ES-I3 (cell line): ENCODE data around the gene HMG20A.
"Not testable (repeated sequence)": the region's sequence is repeated elsewhere in the genome, so short reads cannot be mapped to it uniquely, and the experiment has no call there.

ENCODE experiments used
- H3K36me3 ChIP-seq: 2 replicates; pipeline ENCODE4 v1.6.1; 2013; ENCODE audit warnings: mild to moderate bottlenecking, low read length, control low read depth, moderate library complexity; ENCODE audit not compliant: insufficient read depth
- H3K4me1 ChIP-seq: 2 replicates; pipeline ENCODE4 v1.6.1; 2013; ENCODE audit warnings: mild to moderate bottlenecking, control low read depth, low read length; ENCODE audit not compliant: insufficient read depth
- H3K9ac ChIP-seq: 2 replicates; pipeline ENCODE4 v1.6.1; 2013; ENCODE audit warnings: low read depth, mild to moderate bottlenecking, low read length, moderate library complexity
- H3K9me3 ChIP-seq: 2 replicates; pipeline ENCODE4 v1.6.1; 2013; ENCODE audit warnings: mild to moderate bottlenecking, low read length, moderate library complexity; ENCODE audit not compliant: control insufficient read depth, insufficient read depth

Gene HMG20A

GRCh38 chr15:77395013-77395774 lies 25.5 kb upstream of the HMG20A start:
- Histone ChIP-seq H3K36me3 (no peaks in the 10 kb centered on the region), H3K9ac (no peak overlapping the region), H3K9me3 (peaks cover 6% of the 10 kb centered on the region; the same call in 1 of the 2 replicates), H3K4me1 (no peaks in the 10 kb centered on the region)

GRCh38 chr15:77396692-77397091 lies 24.0 kb upstream of the HMG20A start:
- Histone ChIP-seq H3K9ac (no peak overlapping the region), H3K4me1 (no peaks in the 10 kb centered on the region), H3K9me3 (peaks cover 6% of the 10 kb centered on the region; the same call in 1 of the 2 replicates), H3K36me3 (no peaks in the 10 kb centered on the region)

DNA sequence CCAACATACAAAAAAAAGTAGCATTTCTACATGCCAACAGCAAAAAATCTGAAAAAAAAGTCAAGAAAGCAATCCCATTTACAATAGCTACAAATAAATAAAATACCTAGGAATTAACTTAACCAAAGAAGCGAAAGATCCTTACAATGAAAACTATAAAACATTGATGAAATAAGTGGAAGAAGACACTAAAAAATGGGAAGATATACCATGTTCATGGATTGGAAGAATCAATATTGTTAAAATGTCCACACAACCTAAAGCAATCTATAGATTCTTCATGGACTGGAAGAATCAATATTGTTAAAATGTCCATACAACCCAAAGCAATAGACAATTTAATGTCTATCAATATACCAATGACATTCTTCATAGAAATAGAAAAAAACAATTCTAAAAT lies 21.8 kb upstream of the HMG20A start:
- Histone ChIP-seq H3K36me3 (no peaks in the 10 kb centered on the region), H3K4me1 (no peaks in the 10 kb centered on the region), H3K9me3 (peaks cover 6% of the 10 kb centered on the region; the same call in 1 of the 2 replicates), H3K9ac (no peak overlapping the region)

DNA sequence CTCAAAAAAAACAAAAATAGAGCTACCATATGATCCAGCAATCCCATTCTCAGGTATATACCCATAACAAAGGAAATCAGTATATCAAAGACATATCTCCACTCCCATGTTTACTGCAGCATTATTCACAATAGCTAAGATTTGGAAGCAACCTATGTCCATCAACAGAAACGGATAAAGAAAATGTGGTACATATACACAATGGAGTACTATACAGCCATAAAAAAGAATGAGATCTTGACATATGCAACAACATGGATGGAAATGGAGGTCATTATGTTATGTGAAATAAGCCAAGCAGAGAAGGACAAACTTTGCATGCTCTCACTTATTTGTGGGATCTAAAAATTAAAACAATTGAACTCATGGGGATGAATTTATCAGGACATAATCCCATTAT lies 20.4 kb upstream of the HMG20A start:
- Histone ChIP-seq H3K36me3 (no peaks in the 10 kb centered on the region), H3K9me3 (peaks cover 6% of the 10 kb centered on the region; the same call in 1 of the 2 replicates), H3K9ac (no peak overlapping the region), H3K4me1 (no peaks in the 10 kb centered on the region)

DNA sequence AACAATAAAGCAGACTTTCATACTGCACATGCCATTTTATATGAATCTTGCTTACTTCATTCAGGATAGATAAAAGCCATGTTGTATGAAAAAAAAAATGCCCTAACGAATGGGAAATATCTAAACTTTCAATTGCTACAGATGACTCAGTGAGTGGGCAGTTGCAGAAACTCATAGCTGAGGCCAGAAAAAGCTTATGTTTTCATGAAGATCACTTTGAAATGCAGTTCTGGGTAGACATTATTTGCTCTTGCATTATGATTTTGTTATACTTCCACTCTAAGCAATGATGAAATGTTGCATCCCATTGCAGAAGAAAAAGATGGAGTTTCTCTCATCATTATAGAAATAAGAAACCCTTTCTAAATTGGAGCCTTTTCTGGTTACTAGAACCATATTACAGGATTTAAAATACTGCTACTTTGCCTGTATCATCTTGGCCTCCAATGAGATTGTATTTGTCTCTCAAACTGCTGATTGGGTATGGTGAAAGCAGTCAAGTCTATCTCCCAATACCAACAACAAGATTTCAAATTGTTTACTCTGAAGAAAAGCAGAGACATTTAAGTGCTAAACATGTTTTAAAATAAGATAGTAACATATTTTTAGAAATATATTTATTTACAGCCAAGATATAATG lies 17.8 kb upstream of the HMG20A start:
- Histone ChIP-seq H3K36me3 (no peaks in the 10 kb centered on the region), H3K9me3 (peaks cover 4% of the 10 kb centered on the region; the same call in 1 of the 2 replicates), H3K4me1 (no peaks in the 10 kb centered on the region), H3K9ac (no peak overlapping the region)

- H3K9ac ChIP-seq, H3K4me1 ChIP-seq, H3K36me3 ChIP-seq, H3K9me3 ChIP-seq: not testable (repeated sequence)
Observed at GRCh38 chr15:77406173-77406759, 14.4 kb upstream of the HMG20A start.

DNA sequence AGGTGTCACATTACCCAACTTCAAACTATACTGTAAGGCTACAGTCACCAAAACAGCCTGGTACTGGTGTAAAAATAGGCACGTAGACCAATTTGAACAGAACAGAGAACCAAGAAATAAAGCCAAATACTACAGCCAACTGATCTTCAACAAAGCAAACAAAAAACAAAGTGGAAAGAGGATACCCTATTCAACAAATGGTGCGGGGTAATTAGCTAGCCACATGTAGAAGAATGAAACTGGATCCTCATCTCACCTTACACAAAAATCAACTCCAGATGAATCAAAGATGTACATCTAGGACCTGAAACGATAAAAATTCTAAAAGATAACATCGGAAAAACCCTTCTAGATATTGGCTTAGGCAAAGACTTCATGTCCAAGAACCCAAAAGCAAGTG lies 13.8 kb upstream of the HMG20A start:
- Histone ChIP-seq H3K9me3 (no peaks in the 10 kb centered on the region), H3K4me1 (no peaks in the 10 kb centered on the region), H3K9ac (no peak overlapping the region), H3K36me3 (no peaks in the 10 kb centered on the region)

DNA sequence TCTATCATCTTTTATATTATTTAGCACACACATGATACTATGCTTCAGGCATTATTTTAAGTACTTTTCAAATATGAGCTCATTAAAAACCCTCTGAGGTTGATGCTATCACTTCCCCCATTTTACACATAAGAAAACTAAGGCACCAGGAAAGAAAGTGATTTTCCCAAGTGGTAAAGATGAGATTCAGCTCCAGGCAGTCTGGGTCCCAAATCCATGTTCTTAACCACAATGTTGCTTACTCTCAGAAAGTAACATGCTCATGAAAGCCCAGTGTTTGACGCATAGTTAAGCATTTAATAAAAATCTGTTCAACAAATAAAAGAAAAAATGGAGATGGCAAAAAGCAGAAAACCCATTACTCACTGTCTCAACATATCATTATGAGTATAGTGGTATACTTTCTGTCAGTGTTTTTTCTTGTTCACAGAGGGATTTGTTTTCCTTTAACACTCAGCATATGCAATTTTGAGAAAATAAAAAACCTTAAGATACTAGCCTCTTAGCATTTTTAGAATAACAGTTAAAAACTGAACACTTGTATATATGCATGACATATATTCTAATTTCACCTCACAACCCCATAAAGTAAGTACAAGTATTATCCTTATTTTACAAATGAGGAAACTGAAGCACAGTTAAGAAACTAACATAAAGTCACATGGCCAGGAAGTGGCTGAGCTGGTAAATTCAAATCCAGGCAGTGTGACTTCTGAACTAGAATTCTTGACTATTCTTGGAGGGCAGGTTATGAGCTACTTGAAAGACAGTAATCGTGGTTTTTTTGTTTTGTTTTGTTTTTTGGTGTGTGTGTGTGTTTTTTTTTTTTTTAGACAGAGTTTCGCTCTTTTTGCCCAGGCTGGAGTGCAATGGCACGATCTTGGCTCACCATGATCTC lies 11.2 kb upstream of the HMG20A start:
- Histone ChIP-seq H3K9me3 (no peaks in the 10 kb centered on the region), H3K36me3 (no peaks in the 10 kb centered on the region), H3K4me1 (no peaks in the 10 kb centered on the region), H3K9ac (no peak overlapping the region)

DNA sequence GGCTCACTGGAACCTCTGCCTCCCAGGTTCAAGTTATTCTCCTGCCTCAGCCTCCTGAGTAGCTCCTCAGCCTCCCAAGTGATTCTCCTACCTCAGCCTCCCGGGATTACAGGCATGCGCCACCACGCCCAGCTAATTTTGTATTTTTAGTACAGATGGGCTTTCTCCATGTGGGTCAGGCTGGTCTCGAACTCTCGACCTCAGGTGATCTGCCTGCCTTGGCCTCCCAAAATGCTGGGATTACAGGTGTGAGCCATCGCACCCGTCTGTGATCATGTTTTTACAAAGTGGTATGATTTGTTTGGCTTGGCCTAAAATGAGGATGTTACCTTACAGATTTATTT lies 10.6 kb upstream of the HMG20A start:
- not testable (repeated sequence) for H3K4me1 ChIP-seq, H3K36me3 ChIP-seq, H3K9me3 ChIP-seq, H3K9ac ChIP-seq

DNA sequence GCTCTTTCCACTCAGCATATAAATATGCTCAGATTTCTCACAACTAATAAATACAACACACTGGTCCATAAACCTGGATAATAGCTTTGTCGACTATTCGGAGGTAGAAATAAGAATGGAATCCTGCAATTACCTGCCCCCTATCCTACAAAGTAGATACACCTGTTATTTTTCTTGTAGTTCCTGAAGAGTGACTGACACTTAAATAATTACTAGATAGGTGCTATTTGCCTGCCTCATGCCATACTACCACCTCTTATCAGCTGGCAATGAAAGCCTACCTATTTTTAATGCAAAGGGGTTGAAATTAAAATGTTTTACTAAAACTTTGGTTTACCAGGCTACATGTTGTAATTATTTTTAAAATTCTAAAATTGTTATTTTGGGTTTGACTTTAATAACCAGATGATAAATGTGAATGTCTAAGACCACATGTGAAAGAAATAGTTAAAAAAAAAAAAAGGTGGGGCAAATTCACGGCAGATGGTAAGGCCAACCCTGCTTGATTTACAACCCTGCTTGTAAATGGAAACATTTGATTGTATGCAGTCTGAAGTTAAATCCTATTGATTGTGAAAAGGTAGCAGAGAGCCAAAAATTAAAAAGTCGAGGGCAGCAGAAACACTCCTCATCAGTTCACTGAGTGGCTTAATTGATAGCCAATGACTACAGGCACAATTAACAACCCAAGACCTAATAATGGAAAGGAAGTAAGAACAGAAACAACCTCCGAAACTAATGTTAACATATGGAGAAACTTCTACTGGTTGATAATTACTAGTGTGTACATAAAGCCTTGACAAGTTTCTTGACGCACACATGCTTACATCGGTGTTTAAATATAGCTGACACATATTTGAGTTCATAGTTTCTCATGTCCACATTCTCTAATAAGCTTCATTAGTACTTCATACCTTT lies 9.7 kb upstream of the HMG20A start:
- H3K9me3 ChIP-seq = no peaks in the 10 kb centered on the region
- H3K4me1 ChIP-seq = peaks cover 5% of the 10 kb centered on the region; the same call in 1 of the 2 replicates

DNA sequence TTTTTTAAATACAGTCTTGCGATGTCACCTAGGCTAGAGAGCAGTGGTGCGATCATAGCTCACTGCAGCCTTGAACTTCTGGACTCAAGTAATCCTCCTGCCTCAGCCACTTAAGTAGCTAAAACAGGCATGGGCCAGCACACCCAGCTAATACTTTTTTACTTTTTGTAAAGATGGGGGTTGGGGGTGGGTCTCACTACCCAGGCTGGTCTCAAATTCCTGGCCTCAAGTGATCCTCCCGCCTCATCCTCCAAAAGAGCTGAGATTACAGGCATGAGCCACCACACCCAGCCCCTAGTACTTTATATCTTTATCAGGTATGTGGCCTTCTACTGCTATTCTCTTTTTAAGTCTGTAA lies 9.1 kb upstream of the HMG20A start:
- Histone ChIP-seq H3K9me3 (no peaks in the 10 kb centered on the region), H3K36me3 (no peaks in the 10 kb centered on the region), H3K4me1 (peaks cover 11% of the 10 kb centered on the region; the same call in 1 of the 2 replicates), H3K9ac (no peak overlapping the region)

More for the DNA sequence above, 9.7 kb upstream of the HMG20A start:
- Histone ChIP-seq H3K9ac (no peak overlapping the region), H3K36me3 (no peaks in the 10 kb centered on the region)

DNA sequence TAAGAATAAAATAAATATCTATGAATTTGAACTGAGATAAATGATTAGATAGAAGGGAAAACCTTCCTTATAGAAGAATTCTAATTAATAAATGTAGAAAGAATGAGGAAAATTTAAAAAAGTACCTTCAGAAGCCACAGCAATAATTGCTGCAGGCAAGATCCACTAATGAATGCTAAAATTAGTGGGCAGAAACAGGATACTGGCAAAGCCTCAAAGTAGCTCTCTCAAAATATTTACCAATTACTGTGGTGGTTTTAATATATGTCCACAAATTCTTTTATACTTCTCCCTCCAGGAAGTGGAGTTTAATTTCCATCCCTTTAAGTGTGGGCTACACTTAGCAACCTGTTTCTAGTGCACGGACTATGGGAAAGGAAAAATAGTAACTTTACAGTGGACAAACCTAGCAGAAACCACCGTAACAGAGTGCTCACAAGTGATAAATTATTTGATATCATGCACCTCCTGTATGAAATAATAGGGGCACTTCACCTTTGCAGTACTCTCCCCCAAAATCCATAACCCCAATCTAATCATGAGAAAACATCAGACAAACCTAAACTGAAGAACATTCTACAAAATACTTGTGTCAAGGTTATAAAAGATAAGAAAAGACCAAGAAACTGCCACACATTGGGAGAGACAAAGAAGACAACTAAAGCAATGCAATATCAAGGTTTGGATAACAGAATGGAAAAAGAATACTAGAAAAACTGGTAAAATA lies 7.6 kb upstream of the HMG20A start:
- Histone ChIP-seq H3K4me1 (peaks cover 19% of the 10 kb centered on the region; the same call in 1 of the 2 replicates), H3K9ac (no peak overlapping the region), H3K36me3 (no peaks in the 10 kb centered on the region), H3K9me3 (no peaks in the 10 kb centered on the region)

DNA sequence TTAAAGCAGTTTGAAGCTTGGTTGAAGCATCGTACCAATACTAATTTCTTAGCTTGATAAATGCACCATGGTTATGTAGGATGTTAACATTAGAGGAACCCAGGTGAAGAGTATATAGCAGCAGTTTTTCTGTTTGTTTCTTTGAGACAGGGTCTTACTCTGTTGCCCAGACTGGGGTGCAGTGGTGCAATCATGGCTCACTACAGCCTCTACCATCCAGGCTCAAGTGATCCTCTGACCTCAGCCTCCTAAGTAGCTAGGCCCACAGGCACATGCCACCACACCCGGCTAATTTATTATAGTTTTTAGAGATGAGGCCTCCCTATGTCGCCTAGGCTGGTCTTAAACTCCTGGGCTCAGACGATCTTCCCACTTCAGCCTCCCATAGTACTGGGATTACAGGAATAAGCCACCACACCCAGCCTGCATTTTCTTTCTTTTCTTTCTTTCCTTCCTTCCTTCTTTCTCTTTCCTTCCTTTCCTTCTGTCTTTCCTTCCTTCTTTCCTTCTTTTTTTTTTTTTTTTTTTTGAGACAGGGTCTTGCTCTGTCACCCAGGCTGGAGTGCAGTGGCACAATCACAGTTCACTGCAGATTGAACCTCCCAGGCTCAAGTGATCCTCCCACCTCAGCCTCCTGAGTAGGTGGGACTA lies 6.9 kb upstream of the HMG20A start:
- Histone ChIP-seq H3K4me1 (peaks cover 19% of the 10 kb centered on the region; the same call in 1 of the 2 replicates), H3K9me3 (no peaks in the 10 kb centered on the region), H3K36me3 (no peaks in the 10 kb centered on the region), H3K9ac (no peak overlapping the region)
